Adipocyte (in vitro differentiated cells): ENCODE results near the gene APMAP.

Experiments
- DNase-seq: peaks from one replicate; pipeline ENCODE4 v3.0.0-alpha.2; 2015; ENCODE audit warnings: low read depth
- H3K27me3 ChIP-seq: replicated peaks from 2 replicates; pipeline ENCODE4 v1.7.0; 2013; ENCODE audit warnings: mild to moderate bottlenecking, low read length, moderate library complexity; ENCODE audit not compliant: control insufficient read depth, insufficient read depth
- H3K36me3 ChIP-seq: 2 replicates; pipeline ENCODE4 v1.7.0; 2013; ENCODE audit warnings: low read length, mild to moderate bottlenecking, moderate library complexity; ENCODE audit not compliant: control insufficient read depth, insufficient read depth, severe bottlenecking
- H3K4me1 ChIP-seq: 2 replicates; pipeline ENCODE4 v1.7.0; 2013; ENCODE audit warnings: mild to moderate bottlenecking, low read length, moderate library complexity; ENCODE audit not compliant: control insufficient read depth, insufficient read depth
- H3K4me3 ChIP-seq: 2 replicates; pipeline ENCODE4 v1.7.0; 2013; ENCODE audit warnings: mild to moderate bottlenecking, low read length, moderate library complexity
- H3K9ac ChIP-seq: 2 replicates; pipeline ENCODE4 v1.7.0; 2013; ENCODE audit warnings: mild to moderate bottlenecking, low read length, moderate library complexity
- H3K9me3 ChIP-seq: 2 replicates; pipeline ENCODE4 v1.7.0; 2013; ENCODE audit warnings: mild to moderate bottlenecking, low read length, moderate library complexity; ENCODE audit not compliant: control insufficient read depth

The APMAP gene

DNA sequence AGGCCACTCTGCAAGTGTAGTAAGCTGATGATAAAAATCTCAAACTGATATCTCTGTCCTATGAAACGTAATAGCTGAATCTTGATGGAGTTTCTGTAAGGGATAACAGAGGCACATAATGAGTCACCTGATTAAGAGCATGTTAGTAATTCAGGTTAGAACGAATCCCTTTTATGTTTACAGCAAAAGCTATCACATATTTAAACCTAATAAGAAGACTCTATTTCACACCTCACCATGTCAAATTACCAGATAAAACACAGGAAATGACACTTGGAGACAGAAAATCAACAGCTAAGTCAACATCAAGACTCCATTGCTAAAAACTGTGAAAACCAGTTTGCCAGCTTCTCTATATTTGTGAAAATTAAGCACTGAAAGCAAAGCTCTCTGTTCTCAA, 31.7 kb downstream of the APMAP start:
- DNase-seq = no peak
- no peaks in the 10 kb centered on the region for H3K27me3 ChIP-seq
- H3K4me1 ChIP-seq = peaks cover 10% of the 10 kb centered on the region
- H3K9ac ChIP-seq = no peak overlapping the region
- H3K36me3 ChIP-seq = peaks cover 93% of the 10 kb centered on the region
- no peaks in the 10 kb centered on the region for H3K9me3 ChIP-seq
- H3K4me3 ChIP-seq = no peak overlapping the region

DNA sequence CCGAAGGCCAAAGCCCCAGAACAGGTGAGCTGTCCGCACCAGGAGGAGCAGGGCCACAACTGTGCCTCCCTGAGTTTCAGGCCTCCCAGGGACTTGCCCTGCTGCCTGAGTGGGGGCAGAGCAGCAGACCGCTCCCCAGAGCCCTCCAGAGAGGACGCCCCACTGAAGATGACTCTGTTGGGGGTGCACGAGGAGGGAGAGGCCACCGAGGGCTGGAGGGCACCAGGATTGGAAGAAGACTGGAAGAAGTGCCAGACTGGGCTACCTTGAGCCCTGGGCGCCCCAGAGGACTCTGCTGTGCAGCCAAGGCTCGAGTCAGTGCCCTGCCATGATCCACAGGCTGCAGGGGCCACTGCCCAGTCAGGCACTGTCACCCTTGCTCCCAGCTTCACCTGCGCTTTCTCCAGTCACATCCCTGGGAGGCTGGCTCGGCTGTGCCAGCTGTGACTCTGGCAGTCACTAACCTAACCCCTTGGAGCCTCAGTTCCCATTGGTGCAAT, 32.2 kb downstream of the APMAP start:
- H3K36me3 ChIP-seq = peaks cover 91% of the 10 kb centered on the region
- H3K9ac ChIP-seq = no peak overlapping the region
- H3K9me3 ChIP-seq = no peaks in the 10 kb centered on the region
- peaks cover 10% of the 10 kb centered on the region for H3K4me1 ChIP-seq
- H3K27me3 ChIP-seq = no peaks in the 10 kb centered on the region
- DNase-seq = no peak
- H3K4me3 ChIP-seq = no peak overlapping the region

DNA sequence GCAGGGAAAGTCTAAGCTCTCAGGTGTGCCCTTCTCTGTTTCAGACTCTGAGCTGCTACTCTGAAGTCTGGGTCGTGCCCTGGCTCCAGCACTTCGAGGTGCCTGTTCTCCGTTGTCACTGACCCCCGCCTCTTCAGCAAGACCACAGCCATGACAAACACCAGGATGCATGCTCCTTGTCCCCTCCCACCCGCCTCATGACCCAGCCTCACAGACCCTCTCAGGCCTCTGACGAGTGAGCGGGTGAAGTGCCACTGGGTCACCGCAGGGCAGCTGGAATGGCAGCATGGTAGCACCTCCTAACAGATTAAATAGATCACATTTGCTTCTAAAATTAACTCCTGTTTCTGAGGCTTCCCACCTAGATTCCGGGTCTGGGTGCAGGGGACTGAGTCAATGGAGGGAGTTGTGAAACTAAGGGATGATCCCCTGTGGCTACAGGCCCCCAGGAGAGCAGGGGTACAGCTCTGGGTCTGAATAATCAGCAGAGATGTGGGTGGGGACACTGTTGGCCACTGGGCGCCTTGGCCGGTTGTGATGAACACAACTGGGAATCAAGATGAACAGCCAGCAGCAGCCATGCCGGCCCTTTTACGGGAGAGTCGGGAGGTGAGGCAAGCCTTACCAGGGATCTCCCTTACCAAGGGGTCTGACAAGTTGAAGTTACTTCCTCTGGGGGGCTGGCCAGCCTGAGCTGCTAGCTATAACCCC, 32.8 kb downstream of the APMAP start:
- Histone ChIP-seq H3K4me1 (peaks cover 10% of the 10 kb centered on the region), H3K9ac (no peak overlapping the region), H3K36me3 (peaks cover 86% of the 10 kb centered on the region), H3K9me3 (no peaks in the 10 kb centered on the region), H3K4me3 (no peak overlapping the region), H3K27me3 (no peaks in the 10 kb centered on the region)
- no peak for DNase-seq

DNA sequence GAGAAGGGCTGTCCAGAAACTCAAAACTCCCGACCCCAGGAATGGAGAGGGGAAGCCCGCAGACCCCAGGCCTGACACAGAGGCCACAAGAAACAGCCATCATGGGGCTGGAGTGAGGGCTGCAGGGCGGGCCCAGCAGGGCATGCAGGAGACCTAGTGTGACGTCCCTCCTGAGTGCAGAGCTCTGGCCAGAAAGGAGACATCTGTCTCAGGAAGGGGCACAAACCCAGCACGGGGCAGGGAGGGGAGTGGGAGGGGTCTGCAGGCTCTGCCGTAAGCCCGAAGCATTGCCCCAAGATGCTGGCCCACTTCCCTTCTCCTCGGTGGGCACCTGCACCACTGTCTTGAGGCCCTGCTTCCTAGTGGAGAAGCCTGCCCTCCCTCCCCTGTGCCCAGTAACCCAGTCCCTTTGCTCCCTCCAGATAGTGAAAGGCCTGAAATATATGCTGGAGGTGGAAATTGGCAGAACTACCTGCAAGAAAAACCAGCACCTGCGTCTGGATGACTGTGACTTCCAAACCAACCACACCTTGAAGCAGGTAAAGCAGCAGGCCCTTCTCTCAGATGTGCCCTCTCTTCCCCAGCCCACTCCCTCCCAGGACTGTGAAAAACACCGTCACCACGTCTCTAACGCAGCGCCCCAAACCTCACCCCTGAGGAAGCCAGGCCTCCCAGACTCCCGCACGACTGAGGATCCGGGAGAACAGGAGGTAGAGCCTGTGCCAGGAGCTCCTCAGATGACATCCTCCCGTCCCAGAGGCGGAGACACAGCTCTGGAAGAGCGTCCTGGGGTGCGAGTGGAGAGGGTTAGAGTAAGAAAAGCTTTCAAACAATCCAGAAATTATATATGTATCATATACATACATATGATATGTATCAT, 33.8 kb downstream of the APMAP start:
- Histone ChIP-seq H3K36me3 (peaks cover 84% of the 10 kb centered on the region), H3K9ac (no peak overlapping the region), H3K9me3 (no peaks in the 10 kb centered on the region), H3K4me3 (no peak overlapping the region), H3K27me3 (no peaks in the 10 kb centered on the region), H3K4me1 (peaks cover 10% of the 10 kb centered on the region)
- DNase-seq = no peak

DNA sequence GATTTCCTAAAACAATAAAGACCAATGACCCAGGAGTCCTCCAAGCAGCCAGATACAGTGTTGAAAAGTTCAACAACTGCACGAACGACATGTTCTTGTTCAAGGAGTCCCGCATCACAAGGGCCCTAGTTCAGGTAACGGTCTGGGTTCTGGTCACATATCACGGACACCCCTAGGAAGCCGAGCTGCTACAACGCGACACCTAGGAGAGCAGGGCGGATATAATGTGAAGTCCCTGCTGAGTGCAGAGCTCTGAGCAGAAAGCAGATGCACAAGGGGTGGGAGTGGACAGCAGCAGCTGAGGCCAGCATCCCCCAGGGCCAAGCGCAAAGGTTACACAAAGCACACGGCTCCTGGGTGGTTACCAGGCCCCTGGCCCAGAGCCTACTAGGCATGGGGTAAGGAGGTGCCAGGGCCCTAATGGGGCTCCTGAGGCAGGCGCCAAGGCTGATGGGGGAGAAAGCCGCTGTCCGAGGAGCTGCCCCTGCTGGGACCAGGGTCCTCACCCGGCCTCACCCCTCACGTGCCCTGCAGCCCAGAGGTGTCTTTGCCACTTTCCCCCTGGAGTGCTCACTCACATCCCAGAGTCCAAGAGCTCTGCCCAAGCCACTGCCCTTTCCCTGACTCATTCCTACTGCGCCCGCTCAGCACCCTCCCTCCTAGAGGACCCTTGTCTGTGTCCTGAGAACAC, 35.1 kb downstream of the APMAP start:
- no peak for DNase-seq
- Histone ChIP-seq H3K9ac (no peak overlapping the region), H3K9me3 (no peaks in the 10 kb centered on the region), H3K27me3 (no peaks in the 10 kb centered on the region), H3K36me3 (peaks cover 76% of the 10 kb centered on the region), H3K4me1 (peaks cover 10% of the 10 kb centered on the region), H3K4me3 (no peak overlapping the region)

DNA sequence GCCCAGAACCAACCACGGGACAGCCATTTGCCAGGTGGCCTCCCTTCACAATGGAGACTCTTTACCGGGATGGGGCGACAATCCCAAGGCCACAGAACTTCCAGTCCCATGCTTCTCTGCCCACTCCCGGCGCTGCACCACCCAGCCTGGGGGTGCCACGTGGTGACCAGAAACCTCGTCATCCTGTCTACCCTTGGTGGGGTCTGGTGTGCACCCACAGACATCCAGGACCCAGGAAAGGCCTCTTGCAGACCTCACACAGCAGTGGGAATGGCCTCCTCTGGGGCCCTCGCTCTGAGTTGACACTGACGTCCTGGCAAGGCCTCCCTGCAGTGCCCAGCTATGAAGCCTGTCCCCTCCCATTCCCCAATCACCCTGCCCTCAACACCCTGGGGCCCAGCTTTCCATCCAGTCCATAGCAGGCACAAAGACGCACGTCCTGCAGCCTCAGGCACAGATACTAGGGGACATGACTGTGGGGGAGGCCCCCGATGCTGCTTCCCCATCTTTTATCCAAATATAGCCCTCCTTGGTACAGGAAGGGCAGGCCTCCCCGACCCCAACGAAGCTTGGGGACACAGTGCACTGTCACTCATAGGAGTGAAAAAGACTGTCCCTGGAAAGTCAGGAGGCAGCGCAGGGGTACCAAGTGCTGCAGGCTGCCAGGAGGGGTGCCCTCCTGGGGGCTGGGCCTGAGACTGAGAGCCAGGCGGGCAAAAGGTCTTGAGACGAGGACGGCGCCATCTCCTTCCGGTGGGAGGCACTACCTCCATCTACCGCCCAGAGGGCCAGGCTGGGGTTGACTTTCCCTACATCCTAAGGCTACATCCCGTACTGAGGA, 36.3 kb downstream of the APMAP start:
- Histone ChIP-seq H3K9me3 (no peaks in the 10 kb centered on the region), H3K9ac (no peak overlapping the region), H3K36me3 (peaks cover 64% of the 10 kb centered on the region), H3K4me1 (peaks cover 10% of the 10 kb centered on the region), H3K4me3 (no peak overlapping the region), H3K27me3 (no peaks in the 10 kb centered on the region)
- no peak for DNase-seq

DNA sequence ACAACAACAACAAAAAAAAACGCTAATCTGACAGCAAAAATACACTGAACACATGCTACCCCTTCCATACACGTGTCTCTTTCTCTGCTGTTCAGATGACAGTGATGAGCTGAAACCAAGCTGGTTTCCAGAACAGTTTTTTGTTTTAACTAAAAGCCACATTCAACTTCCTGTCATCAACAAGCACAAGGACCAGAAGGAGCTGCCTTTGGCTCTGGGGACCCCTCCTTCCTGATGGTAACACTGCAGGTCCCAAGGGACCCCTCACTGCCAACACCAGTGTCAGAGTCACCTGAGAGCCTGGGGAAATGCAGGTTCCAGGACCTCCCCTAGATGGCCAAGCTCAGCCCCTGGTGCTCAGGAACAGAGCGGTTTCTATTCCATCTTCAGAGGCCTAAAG, 37.5 kb downstream of the APMAP start:
- Histone ChIP-seq H3K4me1 (peaks cover 10% of the 10 kb centered on the region), H3K27me3 (no peaks in the 10 kb centered on the region), H3K36me3 (peaks cover 54% of the 10 kb centered on the region), H3K4me3 (no peak overlapping the region), H3K9me3 (no peaks in the 10 kb centered on the region), H3K9ac (no peak overlapping the region)
- DNase-seq = no peak

DNA sequence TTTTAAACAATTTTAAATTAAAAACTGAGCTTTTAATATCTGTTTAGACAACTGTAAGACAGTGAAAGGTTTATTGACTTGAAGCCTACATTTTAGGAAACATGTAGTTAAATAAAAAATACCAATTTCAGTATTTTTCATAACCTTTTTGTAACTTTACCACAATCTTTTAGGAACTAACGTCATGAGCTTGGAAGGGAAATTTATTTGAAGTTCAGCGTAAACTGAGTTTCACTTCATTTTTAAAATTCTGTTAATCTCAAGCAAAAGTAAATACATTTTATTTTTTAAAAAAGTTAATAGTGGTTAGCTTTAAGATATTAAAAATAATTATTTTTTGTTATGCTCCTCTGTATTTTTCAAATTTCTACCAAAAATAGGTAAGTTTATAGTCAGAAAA, 38.0 kb downstream of the APMAP start:
- H3K27me3 ChIP-seq = no peaks in the 10 kb centered on the region
- peaks cover 50% of the 10 kb centered on the region for H3K36me3 ChIP-seq
- H3K9me3 ChIP-seq = no peaks in the 10 kb centered on the region
- DNase-seq = no peak
- no peak overlapping the region for H3K9ac ChIP-seq
- no peak overlapping the region for H3K4me3 ChIP-seq
- H3K4me1 ChIP-seq = peaks cover 10% of the 10 kb centered on the region

DNA sequence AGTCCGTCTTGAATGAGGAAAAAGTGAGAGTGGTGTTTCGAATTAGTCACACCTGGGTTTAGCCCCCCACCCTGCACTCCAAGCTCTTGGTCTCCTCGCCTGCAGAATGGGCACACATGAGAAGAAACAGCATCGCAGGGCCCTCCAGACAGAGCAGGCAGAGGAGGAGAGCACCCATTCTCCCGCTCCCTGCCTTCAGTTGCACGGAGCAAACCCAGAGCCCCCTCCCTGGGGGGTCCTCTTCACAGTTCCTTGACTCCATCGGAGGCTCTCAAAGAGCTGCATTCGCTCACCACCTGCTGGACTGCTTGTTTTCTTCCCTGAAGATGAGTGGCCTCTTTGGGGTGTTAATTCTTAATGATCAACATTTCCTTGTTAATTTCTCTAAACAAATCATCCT, 38.4 kb downstream of the APMAP start:
- H3K36me3 ChIP-seq = peaks cover 46% of the 10 kb centered on the region
- no peak for DNase-seq

DNA sequence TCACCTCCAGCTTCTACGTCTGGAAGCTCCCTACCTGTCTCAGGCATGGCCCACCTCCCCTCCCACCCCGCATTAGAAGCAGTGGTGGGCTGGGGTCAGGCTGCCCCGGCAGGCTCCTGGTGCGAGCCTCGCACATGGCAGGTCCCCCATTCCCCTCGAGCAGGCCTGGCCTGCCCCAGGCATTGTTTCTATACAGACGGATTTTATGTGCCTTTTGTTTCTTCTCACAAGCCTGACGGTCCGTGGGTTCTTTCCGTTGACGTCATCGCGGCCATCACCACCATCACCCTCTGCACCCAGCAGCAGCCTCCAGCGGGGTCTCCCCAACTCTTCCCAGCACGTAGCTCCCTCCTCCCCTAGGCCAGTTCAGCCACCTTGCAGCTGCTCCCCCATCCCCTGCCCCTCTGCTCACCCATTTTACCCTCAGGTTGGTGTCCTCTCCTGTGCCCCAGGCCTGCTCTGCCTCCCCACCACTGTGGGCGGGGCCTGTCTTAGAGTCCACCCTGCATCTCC, 38.9 kb downstream of the APMAP start:
- no peak for DNase-seq
- peaks cover 10% of the 10 kb centered on the region for H3K4me1 ChIP-seq
- H3K4me3 ChIP-seq = no peak overlapping the region
- peaks cover 41% of the 10 kb centered on the region for H3K36me3 ChIP-seq
- no peaks in the 10 kb centered on the region for H3K9me3 ChIP-seq
- no peaks in the 10 kb centered on the region for H3K27me3 ChIP-seq
- H3K9ac ChIP-seq = no peak overlapping the region

More for the DNA sequence above, 38.4 kb downstream of the APMAP start:
- Histone ChIP-seq H3K27me3 (no peaks in the 10 kb centered on the region), H3K9ac (no peak overlapping the region), H3K9me3 (no peaks in the 10 kb centered on the region), H3K4me1 (peaks cover 10% of the 10 kb centered on the region), H3K4me3 (no peak overlapping the region)
